IgD-negative memory B cell (primary cell): ENCODE measurements around the gene JMJD1C. TPM values are rescaled to one million over a fixed set of nuclear protein-coding genes. Genes with fewer than 3 reads are reported as not detected.
"Not testable (repeated sequence)": the region's sequence is repeated elsewhere in the genome, so short reads cannot be mapped to it uniquely, and the experiment has no call there.

Source experiments
- H3K27ac Mint-ChIP-seq, 3 donors: one replicate each; pipeline ENCODE4 v1.8.0; 2020 to 2022; ENCODE audit warnings: mild to moderate bottlenecking in 3 of 3, mixed read lengths in 3 of 3, moderate library complexity in 1 of 3
- H3K27me3 Mint-ChIP-seq: one replicate; pipeline ENCODE4 v1.8.0; 2021; ENCODE audit warnings: mixed read lengths
- H3K36me3 Mint-ChIP-seq: one replicate; pipeline ENCODE4 v1.8.0; 2020; ENCODE audit warnings: mild to moderate bottlenecking, mixed read lengths
- H3K4me1 Mint-ChIP-seq, 3 donors: one replicate each; pipeline ENCODE4 v1.8.0; 2020 to 2022; ENCODE audit warnings: mixed read lengths in 3 of 3, mild to moderate bottlenecking in 1 of 3
- H3K4me3 Mint-ChIP-seq, 4 donors: one replicate each; pipeline ENCODE4 v1.8.0; 2020 to 2022; ENCODE audit warnings: mild to moderate bottlenecking in 4 of 4, mixed read lengths in 4 of 4, moderate library complexity in 3 of 4
- H3K9me3 Mint-ChIP-seq, 3 donors: one replicate each; pipeline ENCODE4 v1.8.0; 2020 to 2021; ENCODE audit warnings: mixed read lengths in 3 of 3, mild to moderate bottlenecking in 1 of 3
- polyA plus RNA-seq: library from polyadenylated mRNA; unstranded; fragments of 300-500 nt; fragmentation: Illumina TruSeq; gene quantifications from one replicate; pipeline ENCODE4 v1.2.3, GENCODE V29; 2021

JMJD1C gene
- polyA plus RNA-seq, 1 donor from 2014 or later, result 107 TPM

GRCh38 chr10:63382066-63382465, 83.7 kb downstream of the JMJD1C start:
- Mint-ChIP-seq H3K4me1 (peaks cover 9 to 22% (median 19%) of the 10 kb centered on the region in 3 donors), H3K4me3 (no peak overlapping the region), H3K9me3 (no peaks in the 10 kb centered on the region)

GRCh38 chr10:63377305-63377661, 88.5 kb downstream of the JMJD1C start:
- not testable (repeated sequence) for H3K27me3 Mint-ChIP-seq, H3K27ac Mint-ChIP-seq, H3K9me3 Mint-ChIP-seq, H3K36me3 Mint-ChIP-seq
- Mint-ChIP-seq H3K4me3 (peak overlapping the region; percentile 41 to 85 (median 75)), H3K4me1 (peaks cover 9 to 18% (median 9%) of the 10 kb centered on the region in 3 donors)

More at GRCh38 chr10:63382066-63382465, 83.7 kb downstream of the JMJD1C start:
- Mint-ChIP-seq H3K27me3 (no peaks in the 10 kb centered on the region), H3K27ac (no peak overlapping the region), H3K36me3 (peaks cover 5% of the 10 kb centered on the region)

- H3K4me3 Mint-ChIP-seq, result peak overlapping the region; percentile 41 to 85 (median 75)
- no peaks in the 10 kb centered on the region for H3K27me3 Mint-ChIP-seq
Observed at GRCh38 chr10:63376560-63377304, 89.0 kb downstream of the JMJD1C start.

GRCh38 chr10:63375859-63376258, 89.9 kb downstream of the JMJD1C start:
- Mint-ChIP-seq H3K36me3 (peaks cover 3% of the 10 kb centered on the region), H3K9me3 (peaks cover 0 to 1% (median 0%) of the 10 kb centered on the region in 3 donors), H3K4me1 (peaks cover 9 to 18% (median 9%) of the 10 kb centered on the region in 3 donors), H3K27ac (no peak overlapping the region), H3K27me3 (no peaks in the 10 kb centered on the region), H3K4me3 (peak overlapping the region in 1 of 4 donors; percentile 5)

More at GRCh38 chr10:63376560-63377304, 89.0 kb downstream of the JMJD1C start:
- Mint-ChIP-seq H3K4me1 (peaks cover 9 to 18% (median 9%) of the 10 kb centered on the region in 3 donors), H3K9me3 (peaks cover 0 to 1% (median 0%) of the 10 kb centered on the region in 3 donors), H3K27ac (peak overlapping the region in 1 of 3 donors; percentile 80), H3K36me3 (peaks cover 3% of the 10 kb centered on the region)

GRCh38 chr10:63375458-63375857, 90.3 kb downstream of the JMJD1C start:
- H3K4me1 Mint-ChIP-seq, result peaks cover 9 to 15% (median 9%) of the 10 kb centered on the region in 3 donors
- H3K4me3 Mint-ChIP-seq, result no peak overlapping the region
- H3K36me3 Mint-ChIP-seq, result peaks cover 3% of the 10 kb centered on the region
- no peak overlapping the region for H3K27ac Mint-ChIP-seq
- H3K9me3 Mint-ChIP-seq, result peaks cover 0 to 1% (median 0%) of the 10 kb centered on the region in 3 donors
- H3K27me3 Mint-ChIP-seq, result no peaks in the 10 kb centered on the region

GRCh38 chr10:63374991-63375390, 90.8 kb downstream of the JMJD1C start:
- no peak overlapping the region for H3K27ac Mint-ChIP-seq
- no peaks in the 10 kb centered on the region for H3K27me3 Mint-ChIP-seq
- no peaks in the 10 kb centered on the region for H3K36me3 Mint-ChIP-seq
- H3K4me1 Mint-ChIP-seq, result peaks cover 9 to 15% (median 9%) of the 10 kb centered on the region in 3 donors
- H3K9me3 Mint-ChIP-seq, result peaks cover 0 to 1% (median 0%) of the 10 kb centered on the region in 3 donors
- H3K4me3 Mint-ChIP-seq, result no peak overlapping the region

GRCh38 chr10:63373176-63373575, 92.6 kb downstream of the JMJD1C start:
- Mint-ChIP-seq H3K4me3 (no peak overlapping the region), H3K27me3 (no peaks in the 10 kb centered on the region), H3K27ac (no peak overlapping the region), H3K4me1 (peaks cover 14 to 20% (median 18%) of the 10 kb centered on the region in 3 donors), H3K9me3 (peaks cover 0 to 1% (median 0%) of the 10 kb centered on the region in 3 donors), H3K36me3 (no peaks in the 10 kb centered on the region)

- Mint-ChIP-seq H3K9me3 (no peaks in the 10 kb centered on the region), H3K36me3 (no peaks in the 10 kb centered on the region), H3K4me1 (peaks cover 6 to 22% (median 11%) of the 10 kb centered on the region in 3 donors), H3K27ac (no peak overlapping the region), H3K4me3 (peak overlapping the region in 1 of 4 donors; percentile 45), H3K27me3 (no peaks in the 10 kb centered on the region)
Observed at GRCh38 chr10:63369711-63370110, 96.1 kb downstream of the JMJD1C start.

GRCh38 chr10:63368365-63368764, 97.4 kb downstream of the JMJD1C start:
- no peaks in the 10 kb centered on the region for H3K27me3 Mint-ChIP-seq
- no peaks in the 10 kb centered on the region for H3K9me3 Mint-ChIP-seq
- H3K4me1 Mint-ChIP-seq, result peaks cover 6 to 22% (median 11%) of the 10 kb centered on the region in 3 donors
- peak overlapping the region in 1 of 3 donors; percentile 7 for H3K27ac Mint-ChIP-seq
- H3K4me3 Mint-ChIP-seq, result no peak overlapping the region
- no peaks in the 10 kb centered on the region for H3K36me3 Mint-ChIP-seq

GRCh38 chr10:63366933-63367332, 98.8 kb downstream of the JMJD1C start:
- H3K9me3 Mint-ChIP-seq, result no peaks in the 10 kb centered on the region
- H3K4me1 Mint-ChIP-seq, result peaks cover 7 to 18% (median 11%) of the 10 kb centered on the region in 3 donors
- no peaks in the 10 kb centered on the region for H3K36me3 Mint-ChIP-seq
- no peak overlapping the region for H3K27ac Mint-ChIP-seq
- no peaks in the 10 kb centered on the region for H3K27me3 Mint-ChIP-seq
- H3K4me3 Mint-ChIP-seq, result no peak overlapping the region

- Mint-ChIP-seq H3K27ac (no peak overlapping the region), H3K9me3 (no peaks in the 10 kb centered on the region), H3K36me3 (no peaks in the 10 kb centered on the region), H3K4me3 (no peak overlapping the region), H3K4me1 (peaks cover 7 to 18% (median 11%) of the 10 kb centered on the region in 3 donors), H3K27me3 (no peaks in the 10 kb centered on the region)
Observed at GRCh38 chr10:63365976-63366765, 99.6 kb downstream of the JMJD1C start.

GRCh38 chr10:63364918-63365317, 100.9 kb downstream of the JMJD1C start:
- Mint-ChIP-seq H3K36me3 (no peaks in the 10 kb centered on the region), H3K9me3 (no peaks in the 10 kb centered on the region), H3K4me3 (no peak overlapping the region), H3K27ac (peak overlapping the region in 1 of 3 donors; percentile 17), H3K27me3 (no peaks in the 10 kb centered on the region), H3K4me1 (peaks cover 7 to 18% (median 11%) of the 10 kb centered on the region in 3 donors)

GRCh38 chr10:63363951-63364350, 101.8 kb downstream of the JMJD1C start:
- Mint-ChIP-seq H3K36me3 (no peaks in the 10 kb centered on the region), H3K4me1 (peaks cover 3 to 10% (median 6%) of the 10 kb centered on the region in 3 donors), H3K9me3 (no peaks in the 10 kb centered on the region), H3K27ac (no peak overlapping the region), H3K27me3 (no peaks in the 10 kb centered on the region), H3K4me3 (no peak overlapping the region)

GRCh38 chr10:63355682-63356081, 110.1 kb downstream of the JMJD1C start:
- peaks cover 10 to 22% (median 18%) of the 10 kb centered on the region in 3 donors for H3K4me1 Mint-ChIP-seq
- H3K4me3 Mint-ChIP-seq, result no peak overlapping the region
- no peaks in the 10 kb centered on the region for H3K27me3 Mint-ChIP-seq
- no peaks in the 10 kb centered on the region for H3K9me3 Mint-ChIP-seq
- H3K27ac Mint-ChIP-seq, result no peak overlapping the region
- no peaks in the 10 kb centered on the region for H3K36me3 Mint-ChIP-seq

- H3K27me3 Mint-ChIP-seq, result no peaks in the 10 kb centered on the region
- H3K4me1 Mint-ChIP-seq, result peaks cover 12 to 28% (median 18%) of the 10 kb centered on the region in 3 donors
- no peak overlapping the region for H3K27ac Mint-ChIP-seq
- H3K36me3 Mint-ChIP-seq, result no peaks in the 10 kb centered on the region
- no peaks in the 10 kb centered on the region for H3K9me3 Mint-ChIP-seq
- no peak overlapping the region for H3K4me3 Mint-ChIP-seq
Observed at GRCh38 chr10:63352976-63353375, 112.8 kb downstream of the JMJD1C start.
